GM12878 (cell line): Measurements from ENCODE around the gene RALGPS2. TPM values are rescaled to one million over a fixed set of nuclear protein-coding genes. Genes with fewer than 3 reads are reported as not detected.

Source experiments
- ATAC-seq: fragments of 200-7000 bp; cut with Tn5 transposase; 3 replicates; pipeline ENCODE4 v1.9.1; 2020; ENCODE audit warnings: mild to moderate bottlenecking, moderate library complexity
- BruUV-seq: library from RNA; stranded (reverse); fragments of 400-500 nt; replicated peaks from 2 replicates; lab custom pipeline; 2021; lab: Mats Ljungman, UMichigan
- CTCF ChIA-PET: fragments of 300-600 bp; sonication (Branson Sonifier 250); formaldehyde crosslinking; extraction: SDS; loops from one replicate; lab custom pipeline; 2021; ENCODE audit warnings: inconsistent platforms; lab: Yijun Ruan, JAX
- POLR2A ChIA-PET: fragments of 350-600 bp; formaldehyde crosslinking; extraction: SDS; loops from one replicate; lab custom pipeline; 2021; ENCODE audit warnings: inconsistent platforms; lab: Charles Lee
- RAD21 ChIA-PET: fragments of 300-600 bp; sonication (Branson Sonifier 250); formaldehyde crosslinking; loops from one replicate; lab custom pipeline; 2023; ENCODE audit warnings: antibody characterized with exemption; ENCODE audit not compliant: unreplicated experiment; lab: Charles Lee
- SMC1A ChIA-PET: fragments of 300-600 bp; sonication (Branson Sonifier 250); formaldehyde crosslinking; loops from one replicate; lab custom pipeline; 2023; ENCODE audit not compliant: unreplicated experiment, uncharacterized antibody; lab: Charles Lee
- DNase-seq: peaks from one replicate; pipeline ENCODE4 v3.0.0-alpha.2; 2011; ENCODE audit warnings: low read depth, low spot score
- FAIRE-seq: peaks from 3 replicates; lab custom pipeline; 2011; peaks lifted over from hg19 to GRCh38; lab: Jason Lieb, UNC
- H2AFZ ChIP-seq: 2 replicates; pipeline ENCODE4 v1.6.0; 2011; ENCODE audit warnings: low read depth, low read length, control low read depth; ENCODE audit not compliant: control insufficient read depth
- H3K27ac ChIP-seq: 2 replicates; pipeline ENCODE4 v1.5.1; 2011; ENCODE audit warnings: control low read depth; ENCODE audit not compliant: control insufficient read depth, insufficient read depth
- H3K27me3 ChIP-seq, 2 experiments: replicated peaks in 1 of 2; 2 replicates each; pipeline versions ENCODE4 v1.6.0 to v1.6.1; 2011; ENCODE audit warnings: low read length in 1 of 2; ENCODE audit not compliant: control insufficient read depth in 2 of 2, insufficient read depth in 2 of 2
- H3K36me3 ChIP-seq, 2 experiments: 2 replicates each; pipeline ENCODE4 v1.5.1; 2011; ENCODE audit warnings: low read length in 1 of 2; ENCODE audit not compliant: control insufficient read depth in 2 of 2, insufficient read depth in 2 of 2
- H3K4me1 ChIP-seq: 2 replicates; pipeline ENCODE4 v1.6.1; 2011; ENCODE audit warnings: mild to moderate bottlenecking, low read length, moderate library complexity, mixed read lengths; ENCODE audit not compliant: control insufficient read depth, insufficient read depth
- H3K4me2 ChIP-seq: 2 replicates; pipeline ENCODE4 v1.6.0; 2011; ENCODE audit warnings: control low read depth; ENCODE audit not compliant: control insufficient read depth, insufficient read depth
- H3K4me3 ChIP-seq: fragments of 200-600 bp; sonication (generic); 2 replicates; pipeline ENCODE4 v1.5.1; 2016
- H3K79me2 ChIP-seq: 2 replicates; pipeline ENCODE4 v1.6.0; 2011; ENCODE audit warnings: low read length; ENCODE audit not compliant: control insufficient read depth, insufficient read depth
- H3K9ac ChIP-seq: 2 replicates; pipeline ENCODE4 v1.8.0; 2011; ENCODE audit warnings: low read length, control low read depth, mixed read lengths; ENCODE audit not compliant: control insufficient read depth, insufficient read depth
- H3K9me3 ChIP-seq: replicated peaks from 3 replicates; pipeline ENCODE4 v1.5.1; 2011; ENCODE audit warnings: mild to moderate bottlenecking, low read length; ENCODE audit not compliant: control insufficient read depth, insufficient read depth
- H4K20me1 ChIP-seq: 2 replicates; pipeline ENCODE4 v1.6.0; 2011; ENCODE audit not compliant: control insufficient read depth, insufficient read depth
- ATF7 ChIP-seq: fragments of 450-650 bp; IDR thresholded peaks from 2 replicates; pipeline ENCODE4 v1.6.1; 2016; ENCODE audit warnings: low read depth, mild to moderate bottlenecking
- BCL11A ChIP-seq: IDR thresholded peaks from 2 replicates; pipeline ENCODE4 v1.6.1; 2011; ENCODE audit warnings: low read depth, low read length
- FOXM1 ChIP-seq: IDR thresholded peaks from 2 replicates; pipeline ENCODE4 v1.6.1; 2012; ENCODE audit warnings: low read depth, mild to moderate bottlenecking, inconsistent platforms, low read length, moderate library complexity
- IKZF2 ChIP-seq, 2 experiments: fragments of 450-650 bp; IDR thresholded peaks; 2 replicates each; pipeline ENCODE4 v1.6.1; 2017; ENCODE audit warnings: mild to moderate bottlenecking in 2 of 2, moderate library complexity in 2 of 2
- IRF4 ChIP-seq: IDR thresholded peaks from 2 replicates; pipeline ENCODE4 v1.6.1; 2011; ENCODE audit warnings: low read depth, low read length
- JUNB ChIP-seq: IDR thresholded peaks from 2 replicates; pipeline ENCODE4 v1.6.1; 2016; ENCODE audit warnings: antibody characterized with exemption, mild to moderate bottlenecking
- MTA2 ChIP-seq: fragments of 450-650 bp; IDR thresholded peaks from 2 replicates; pipeline ENCODE4 v1.6.1; 2016; ENCODE audit warnings: low read depth, mild to moderate bottlenecking, moderate library complexity
- NFIC ChIP-seq: IDR thresholded peaks from 2 replicates; pipeline ENCODE4 v1.6.1; 2012; ENCODE audit warnings: low read depth, mild to moderate bottlenecking, inconsistent platforms, low read length, moderate library complexity
- NR2F1 ChIP-seq: fragments of 450-650 bp; conservative IDR thresholded peaks from 2 replicates; pipeline ENCODE4 v1.6.1; 2017; ENCODE audit warnings: mild to moderate bottlenecking
- RUNX3 ChIP-seq: IDR thresholded peaks from 2 replicates; pipeline ENCODE4 v1.6.1; 2012; ENCODE audit warnings: low read length, inconsistent platforms
- ZNF384 ChIP-seq: IDR thresholded peaks from 2 replicates; pipeline ENCODE4 v1.6.1; 2012; ENCODE audit warnings: low read depth, mild to moderate bottlenecking, low read length, improper control_type of control experiment, borderline replicate concordance
- WGBS: methylation state at CpG from one replicate; pipeline ENCODE4 v1.1.6; 2016; ENCODE audit warnings: low lambda C conversion rate; ENCODE audit not compliant: insufficient replicate concordance, insufficient coverage; ENCODE audit errors: missing lambda C conversion rate; 5-methylcytosine and 5-hydroxymethylcytosine counted together
- in situ Hi-C: fragments of 300-500 bp; cut with MboI; formaldehyde crosslinking; loops from 9 replicates; pipeline ENCODE4 v1.14.3; 2018; ENCODE audit warnings: mixed read lengths
- intact Hi-C: fragments of 100-400 bp; cut with micrococcal nuclease; formaldehyde crosslinking; loops from one replicate; pipeline ENCODE4 v1.14.2; 2022; ENCODE audit not compliant: unreplicated experiment
- polyA plus RNA-seq, 11 experiments: library from polyadenylated mRNA; depleted of rRNA in 4 of 11; unstranded in 6 of 11; stranded (reverse) in 5 of 11; fragments of >200 nt; fragmentation: Nextera tagmentation in 4 of 11; fragmentation: Illumina TruSeq in 1 of 11; extraction: Ambion mirVana in 4 of 11; extraction: Trizol in 1 of 11; gene quantifications; 1 replicate in 1 of 11; 2 replicates in 10 of 11; pipeline versions ENCODE4 v1.2.1 to v1.2.3, GENCODE V29; 2011 to 2016; ENCODE audit warnings: inconsistent platforms in 2 of 11, missing spikeins in 2 of 11, low read depth in 1 of 11
- total RNA-seq, 4 experiments: library from RNA; depleted of rRNA in 3 of 4; stranded (reverse); fragments of >200 nt in 3 of 4; fragmentation: Illumina TruSeq in 1 of 4; extraction: Trizol in 1 of 4; gene quantifications; 2 replicates each; pipeline versions ENCODE4 v1.2.1 to v1.2.3, GENCODE V29; 2013 to 2021
- TF ChIP-seq, protein P1 (sequence below): fragments of 450-650 bp; IDR thresholded peaks from 2 replicates; pipeline ENCODE4 v1.6.1; 2018; ENCODE audit warnings: mild to moderate bottlenecking, low read depth, moderate library complexity; ENCODE audit not compliant: partially characterized antibody
- TF ChIP-seq, protein P2 (sequence below): fragments of 150-350 bp; IDR thresholded peaks from 2 replicates; pipeline ENCODE4 v1.6.1; 2016; ENCODE audit warnings: low read depth, low read length
- TF ChIP-seq, protein P3 (sequence below): IDR thresholded peaks from 2 replicates; pipeline ENCODE4 v1.6.1; 2011; ENCODE audit warnings: mild to moderate bottlenecking, low read depth, low read length, moderate library complexity; ENCODE audit not compliant: insufficient replicate concordance
- TF ChIP-seq, protein P4 (sequence below): IDR thresholded peaks from 2 replicates; pipeline ENCODE4 v1.6.1; 2012; ENCODE audit warnings: low read length, inconsistent platforms

Gene RALGPS2
- total and polyA plus RNA-seq, 10 of the 15 experiments (the other 5 are each of a cell fraction or from before 2014, with no cell fraction given), result 0.08 to 3.7 (median 0.50) TPM

DNA sequence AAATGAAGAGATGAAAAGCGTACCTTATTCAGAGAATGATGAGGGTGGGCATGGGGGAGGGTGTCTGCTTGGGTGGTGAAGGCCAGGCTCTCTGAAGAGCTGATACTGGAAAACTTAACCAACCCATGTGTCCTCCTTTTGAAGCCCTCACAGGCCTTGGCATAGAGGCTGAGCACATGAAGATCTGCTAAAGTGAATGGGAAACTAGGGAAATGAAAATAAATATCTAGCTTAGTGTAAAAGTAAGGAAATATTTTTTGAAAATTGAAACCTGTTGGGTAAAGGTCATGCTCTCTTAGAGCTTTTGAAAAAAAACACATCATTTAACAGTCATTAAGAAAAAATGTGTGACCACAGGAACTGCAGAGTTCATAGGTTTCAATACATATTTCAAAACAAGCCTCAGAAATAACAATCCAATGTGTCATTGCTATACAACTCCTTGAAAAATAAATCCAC, 40.5 kb upstream of the RALGPS2 start:
- Histone ChIP-seq H3K9me3 (no peaks in the 10 kb centered on the region), H3K4me1 (peaks cover 13% of the 10 kb centered on the region), H3K36me3 (no peaks in the 10 kb centered on the region), H4K20me1 (no peaks in the 10 kb centered on the region), H3K4me2 (0 out of 2 replicates have a peak overlapping the region, but pooled peaks have one; percentile 38), H3K4me3 (no peak overlapping the region)
- WGBS, result 88% methylated on average over 1 of the region's 1 CpG
- POLR2A ChIA-PET, result no interaction called here
- CTCF ChIA-PET, result interaction anchor here (0.6 to 1.4 kb wide), 6 partner anchors 18 to 145 kb away, joined by 3 to 4 read pairs (median 3); no protein-coding TSS in a partner anchor
- RAD21 ChIA-PET, result interaction anchor here (0.8 to 1.3 kb wide), 5 partner anchors 20 to 497 kb away, joined by 3 to 5 read pairs (median 3); no protein-coding TSS in a partner anchor
- DNase-seq, result no peak
- no TSS peak for BruUV-seq
- intact Hi-C loops, result no loop called here
- peak; percentile 64 for TF ChIP-seq NFIC
- TF ChIP-seq ZNF384, result peak; percentile 43; the same call in 1 of the 2 replicates
- TF ChIP-seq, protein P1, sequence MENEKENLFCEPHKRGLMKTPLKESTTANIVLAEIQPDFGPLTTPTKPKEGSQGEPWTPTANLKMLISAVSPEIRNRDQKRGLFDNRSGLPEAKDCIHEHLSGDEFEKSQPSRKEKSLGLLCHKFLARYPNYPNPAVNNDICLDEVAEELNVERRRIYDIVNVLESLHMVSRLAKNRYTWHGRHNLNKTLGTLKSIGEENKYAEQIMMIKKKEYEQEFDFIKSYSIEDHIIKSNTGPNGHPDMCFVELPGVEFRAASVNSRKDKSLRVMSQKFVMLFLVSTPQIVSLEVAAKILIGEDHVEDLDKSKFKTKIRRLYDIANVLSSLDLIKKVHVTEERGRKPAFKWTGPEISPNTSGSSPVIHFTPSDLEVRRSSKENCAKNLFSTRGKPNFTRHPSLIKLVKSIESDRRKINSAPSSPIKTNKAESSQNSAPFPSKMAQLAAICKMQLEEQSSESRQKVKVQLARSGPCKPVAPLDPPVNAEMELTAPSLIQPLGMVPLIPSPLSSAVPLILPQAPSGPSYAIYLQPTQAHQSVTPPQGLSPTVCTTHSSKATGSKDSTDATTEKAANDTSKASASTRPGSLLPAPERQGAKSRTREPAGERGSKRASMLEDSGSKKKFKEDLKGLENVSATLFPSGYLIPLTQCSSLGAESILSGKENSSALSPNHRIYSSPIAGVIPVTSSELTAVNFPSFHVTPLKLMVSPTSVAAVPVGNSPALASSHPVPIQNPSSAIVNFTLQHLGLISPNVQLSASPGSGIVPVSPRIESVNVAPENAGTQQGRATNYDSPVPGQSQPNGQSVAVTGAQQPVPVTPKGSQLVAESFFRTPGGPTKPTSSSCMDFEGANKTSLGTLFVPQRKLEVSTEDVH, result no peak
- 0 out of 2 replicates have a peak, but pooled peaks have one; percentile 48 for TF ChIP-seq BCL11A
- TF ChIP-seq JUNB, result peak; percentile 68
- peak; percentile 79 for TF ChIP-seq MTA2
- peak; percentile 46 to 50; a peak in 3 of 4 replicates for TF ChIP-seq IKZF2 (IDR thresholded peaks at IDR 0.05)
- TF ChIP-seq, protein P2, sequence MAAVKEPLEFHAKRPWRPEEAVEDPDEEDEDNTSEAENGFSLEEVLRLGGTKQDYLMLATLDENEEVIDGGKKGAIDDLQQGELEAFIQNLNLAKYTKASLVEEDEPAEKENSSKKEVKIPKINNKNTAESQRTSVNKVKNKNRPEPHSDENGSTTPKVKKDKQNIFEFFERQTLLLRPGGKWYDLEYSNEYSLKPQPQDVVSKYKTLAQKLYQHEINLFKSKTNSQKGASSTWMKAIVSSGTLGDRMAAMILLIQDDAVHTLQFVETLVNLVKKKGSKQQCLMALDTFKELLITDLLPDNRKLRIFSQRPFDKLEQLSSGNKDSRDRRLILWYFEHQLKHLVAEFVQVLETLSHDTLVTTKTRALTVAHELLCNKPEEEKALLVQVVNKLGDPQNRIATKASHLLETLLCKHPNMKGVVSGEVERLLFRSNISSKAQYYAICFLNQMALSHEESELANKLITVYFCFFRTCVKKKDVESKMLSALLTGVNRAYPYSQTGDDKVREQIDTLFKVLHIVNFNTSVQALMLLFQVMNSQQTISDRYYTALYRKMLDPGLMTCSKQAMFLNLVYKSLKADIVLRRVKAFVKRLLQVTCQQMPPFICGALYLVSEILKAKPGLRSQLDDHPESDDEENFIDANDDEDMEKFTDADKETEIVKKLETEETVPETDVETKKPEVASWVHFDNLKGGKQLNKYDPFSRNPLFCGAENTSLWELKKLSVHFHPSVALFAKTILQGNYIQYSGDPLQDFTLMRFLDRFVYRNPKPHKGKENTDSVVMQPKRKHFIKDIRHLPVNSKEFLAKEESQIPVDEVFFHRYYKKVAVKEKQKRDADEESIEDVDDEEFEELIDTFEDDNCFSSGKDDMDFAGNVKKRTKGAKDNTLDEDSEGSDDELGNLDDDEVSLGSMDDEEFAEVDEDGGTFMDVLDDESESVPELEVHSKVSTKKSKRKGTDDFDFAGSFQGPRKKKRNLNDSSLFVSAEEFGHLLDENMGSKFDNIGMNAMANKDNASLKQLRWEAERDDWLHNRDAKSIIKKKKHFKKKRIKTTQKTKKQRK, result no peak
- TF ChIP-seq IRF4, result peak; percentile 44; the same call in 1 of the 2 replicates
- TF ChIP-seq NR2F1, result peak; percentile 91
- peak; percentile 63; the same call in 1 of the 2 replicates for TF ChIP-seq FOXM1
- peak; percentile 50 for TF ChIP-seq ATF7
- peak; percentile 84 for TF ChIP-seq RUNX3
- TF ChIP-seq, protein P3, sequence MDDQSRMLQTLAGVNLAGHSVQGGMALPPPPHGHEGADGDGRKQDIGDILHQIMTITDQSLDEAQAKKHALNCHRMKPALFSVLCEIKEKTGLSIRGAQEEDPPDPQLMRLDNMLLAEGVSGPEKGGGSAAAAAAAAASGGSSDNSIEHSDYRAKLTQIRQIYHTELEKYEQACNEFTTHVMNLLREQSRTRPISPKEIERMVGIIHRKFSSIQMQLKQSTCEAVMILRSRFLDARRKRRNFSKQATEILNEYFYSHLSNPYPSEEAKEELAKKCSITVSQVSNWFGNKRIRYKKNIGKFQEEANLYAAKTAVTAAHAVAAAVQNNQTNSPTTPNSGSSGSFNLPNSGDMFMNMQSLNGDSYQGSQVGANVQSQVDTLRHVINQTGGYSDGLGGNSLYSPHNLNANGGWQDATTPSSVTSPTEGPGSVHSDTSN, result no peak
- TF ChIP-seq, protein P4, sequence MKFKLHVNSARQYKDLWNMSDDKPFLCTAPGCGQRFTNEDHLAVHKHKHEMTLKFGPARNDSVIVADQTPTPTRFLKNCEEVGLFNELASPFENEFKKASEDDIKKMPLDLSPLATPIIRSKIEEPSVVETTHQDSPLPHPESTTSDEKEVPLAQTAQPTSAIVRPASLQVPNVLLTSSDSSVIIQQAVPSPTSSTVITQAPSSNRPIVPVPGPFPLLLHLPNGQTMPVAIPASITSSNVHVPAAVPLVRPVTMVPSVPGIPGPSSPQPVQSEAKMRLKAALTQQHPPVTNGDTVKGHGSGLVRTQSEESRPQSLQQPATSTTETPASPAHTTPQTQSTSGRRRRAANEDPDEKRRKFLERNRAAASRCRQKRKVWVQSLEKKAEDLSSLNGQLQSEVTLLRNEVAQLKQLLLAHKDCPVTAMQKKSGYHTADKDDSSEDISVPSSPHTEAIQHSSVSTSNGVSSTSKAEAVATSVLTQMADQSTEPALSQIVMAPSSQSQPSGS, result peak; percentile 75
- TF ChIP-seq, all 136 proteins: peak for 12
- in situ Hi-C loops, result no loop called here
- H3K27ac ChIP-seq, result no peak overlapping the region
- H3K27me3 ChIP-seq, result no peaks in the 10 kb centered on the region
- H3K79me2 ChIP-seq, result no peaks in the 10 kb centered on the region
- FAIRE-seq (no peak), ATAC-seq (peak; percentile 81)
- SMC1A ChIA-PET, result interaction anchor here (0.7 to 1.9 kb wide), 9 partner anchors 16 to 141 kb away, joined by 3 to 7 read pairs (median 4); no protein-coding TSS in a partner anchor
- no peak overlapping the region for H3K9ac ChIP-seq
- no peak overlapping the region for H2AFZ ChIP-seq
